PFSK-1 (cell line): ENCODE measurements around the gene DCAF10.

Experiments
- FOXP2 ChIP-seq: optimal IDR thresholded peaks from 2 replicates; pipeline ENCODE3; 2011; ENCODE audit warnings: borderline replicate concordance, control low read depth, inconsistent platforms; ENCODE audit not compliant: insufficient read depth; ENCODE audit errors: extremely low read length, extremely low read depth
- POLR2AphosphoS5 ChIP-seq: IDR thresholded peaks from 2 replicates; pipeline ENCODE4 v1.6.1; 2012; ENCODE audit warnings: low read depth, mild to moderate bottlenecking, control low read depth, low read length, moderate library complexity
- SIN3A ChIP-seq: IDR thresholded peaks from 2 replicates; pipeline ENCODE4 v1.6.1; 2012; ENCODE audit warnings: mild to moderate bottlenecking, low read length, moderate library complexity, borderline replicate concordance; ENCODE audit not compliant: insufficient read depth
- TAF1 ChIP-seq: IDR thresholded peaks from 2 replicates; pipeline ENCODE4 v1.6.1; 2012; ENCODE audit warnings: low read length, control low read depth, borderline replicate concordance; ENCODE audit not compliant: insufficient read depth
- TF ChIP-seq, protein P1 (sequence below), 2 experiments: IDR thresholded peaks; 2 replicates each; pipeline versions ENCODE4 v1.6.1 to v1.8.0; 2011 to 2012; ENCODE audit warnings: low read depth in 2 of 2, low read length in 2 of 2, control low read depth in 1 of 2, inconsistent platforms in 1 of 2, mild to moderate bottlenecking in 1 of 2, moderate library complexity in 1 of 2; ENCODE audit not compliant: insufficient read depth in 1 of 2

The DCAF10 gene

GRCh38 chr9:37811906-37812476 is 11.4 kb downstream of the DCAF10 start:
- TF ChIP-seq POLR2AphosphoS5, result no peak
- no peak for TF ChIP-seq SIN3A
- no peak for TF ChIP-seq FOXP2
- TF ChIP-seq, protein P1, sequence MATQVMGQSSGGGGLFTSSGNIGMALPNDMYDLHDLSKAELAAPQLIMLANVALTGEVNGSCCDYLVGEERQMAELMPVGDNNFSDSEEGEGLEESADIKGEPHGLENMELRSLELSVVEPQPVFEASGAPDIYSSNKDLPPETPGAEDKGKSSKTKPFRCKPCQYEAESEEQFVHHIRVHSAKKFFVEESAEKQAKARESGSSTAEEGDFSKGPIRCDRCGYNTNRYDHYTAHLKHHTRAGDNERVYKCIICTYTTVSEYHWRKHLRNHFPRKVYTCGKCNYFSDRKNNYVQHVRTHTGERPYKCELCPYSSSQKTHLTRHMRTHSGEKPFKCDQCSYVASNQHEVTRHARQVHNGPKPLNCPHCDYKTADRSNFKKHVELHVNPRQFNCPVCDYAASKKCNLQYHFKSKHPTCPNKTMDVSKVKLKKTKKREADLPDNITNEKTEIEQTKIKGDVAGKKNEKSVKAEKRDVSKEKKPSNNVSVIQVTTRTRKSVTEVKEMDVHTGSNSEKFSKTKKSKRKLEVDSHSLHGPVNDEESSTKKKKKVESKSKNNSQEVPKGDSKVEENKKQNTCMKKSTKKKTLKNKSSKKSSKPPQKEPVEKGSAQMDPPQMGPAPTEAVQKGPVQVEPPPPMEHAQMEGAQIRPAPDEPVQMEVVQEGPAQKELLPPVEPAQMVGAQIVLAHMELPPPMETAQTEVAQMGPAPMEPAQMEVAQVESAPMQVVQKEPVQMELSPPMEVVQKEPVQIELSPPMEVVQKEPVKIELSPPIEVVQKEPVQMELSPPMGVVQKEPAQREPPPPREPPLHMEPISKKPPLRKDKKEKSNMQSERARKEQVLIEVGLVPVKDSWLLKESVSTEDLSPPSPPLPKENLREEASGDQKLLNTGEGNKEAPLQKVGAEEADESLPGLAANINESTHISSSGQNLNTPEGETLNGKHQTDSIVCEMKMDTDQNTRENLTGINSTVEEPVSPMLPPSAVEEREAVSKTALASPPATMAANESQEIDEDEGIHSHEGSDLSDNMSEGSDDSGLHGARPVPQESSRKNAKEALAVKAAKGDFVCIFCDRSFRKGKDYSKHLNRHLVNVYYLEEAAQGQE (IDR thresholded peaks at IDR 0.05; ENCODE audit: insufficient read depth in 1 of 2, low read depth in 2 of 2, low read length in 2 of 2), result no peak

GRCh38 chr9:37812773-37813379 is 12.3 kb downstream of the DCAF10 start:
- TF ChIP-seq POLR2AphosphoS5, result no peak
- no peak for TF ChIP-seq SIN3A
- TF ChIP-seq, protein P1 (IDR thresholded peaks at IDR 0.05; ENCODE audit: insufficient read depth in 1 of 2, low read depth in 2 of 2, low read length in 2 of 2), result no peak
- no peak for TF ChIP-seq FOXP2
- TF ChIP-seq TAF1, result no peak

DNA sequence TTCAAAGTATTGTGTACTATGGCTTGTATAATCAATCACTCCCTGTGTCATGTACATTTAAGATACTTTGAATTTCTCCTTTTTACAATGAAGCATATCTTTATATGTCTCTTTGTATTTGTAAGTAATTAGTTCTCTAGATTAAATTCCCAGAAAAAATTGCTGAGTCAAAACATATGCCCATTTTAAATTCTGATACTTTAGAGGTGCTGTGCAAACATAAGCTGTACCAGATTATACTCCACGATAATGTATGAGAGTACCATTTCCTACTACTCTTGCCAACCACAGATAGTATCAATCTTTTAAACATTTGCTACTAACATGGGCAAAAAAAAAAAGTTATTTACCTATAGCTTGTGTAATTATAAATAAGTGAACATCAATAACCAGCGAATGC is 18.3 kb downstream of the DCAF10 start:
- TF ChIP-seq SIN3A, result no peak
- TF ChIP-seq POLR2AphosphoS5, result no peak
- no peak for TF ChIP-seq FOXP2
- TF ChIP-seq, protein P1 (IDR thresholded peaks at IDR 0.05; ENCODE audit: insufficient read depth in 1 of 2, low read depth in 2 of 2, low read length in 2 of 2), result no peak
- no peak for TF ChIP-seq TAF1

- TF ChIP-seq TAF1, result no peak
- TF ChIP-seq FOXP2, result no peak
- TF ChIP-seq SIN3A, result no peak
- TF ChIP-seq, protein P1 (IDR thresholded peaks at IDR 0.05; ENCODE audit: insufficient read depth in 1 of 2, low read depth in 2 of 2, low read length in 2 of 2), result no peak
- TF ChIP-seq POLR2AphosphoS5, result no peak
These were observed 19.5 kb downstream of the DCAF10 start for GRCh38 chr9:37820142-37820541.

DNA sequence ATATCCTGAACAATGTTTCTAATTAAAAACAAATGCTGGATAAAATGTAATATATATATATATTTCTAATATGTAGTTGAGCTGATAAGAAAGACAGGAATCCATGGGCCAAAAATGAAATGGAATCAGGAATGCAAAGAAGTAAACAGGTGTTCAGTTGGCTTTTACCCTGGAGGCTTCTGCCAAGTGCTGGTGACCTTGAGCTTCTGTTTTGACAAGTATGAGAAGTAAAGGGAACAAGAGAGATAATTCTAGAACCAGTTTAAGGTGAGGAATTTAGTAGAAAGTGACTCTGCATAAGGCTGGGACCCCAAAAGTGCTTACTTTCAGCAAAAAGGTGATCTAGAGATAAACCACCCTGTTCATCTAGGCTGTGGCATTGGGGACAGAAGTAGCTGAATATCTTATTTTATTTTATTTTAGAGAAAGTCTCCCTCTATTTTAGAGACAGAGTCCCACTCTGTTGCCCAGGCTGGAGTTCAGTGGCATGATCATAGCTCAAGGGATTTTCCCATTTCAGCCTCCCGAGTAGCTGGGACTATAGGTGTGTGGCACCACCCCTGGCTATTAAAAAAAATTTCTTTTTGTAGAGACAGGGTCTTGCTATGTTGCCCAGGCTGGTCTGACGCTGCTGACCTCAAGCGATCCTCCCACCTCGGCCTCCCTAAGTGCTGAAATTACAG is 27.0 kb downstream of the DCAF10 start:
- no peak for TF ChIP-seq TAF1
- no peak for TF ChIP-seq SIN3A
- no peak for TF ChIP-seq FOXP2
- TF ChIP-seq POLR2AphosphoS5, result no peak
- TF ChIP-seq, protein P1 (IDR thresholded peaks at IDR 0.05; ENCODE audit: insufficient read depth in 1 of 2, low read depth in 2 of 2, low read length in 2 of 2), result no peak
